Sigmoid colon (tissue), 7 donors: ENCODE data around the gene SPPL3. TPM values are rescaled to one million over a fixed set of nuclear protein-coding genes. Genes with fewer than 3 reads are reported as not detected.

Experiments used
- DNase-seq: peaks from one replicate; pipeline ENCODE4 v3.0.0-alpha.2; 2019
- H3K27ac ChIP-seq, 4 donors: fragments of 200-600 bp; sonication (generic); one replicate each; pipeline ENCODE4 v1.5.1; 2016 to 2019; ENCODE audit warnings: mild to moderate bottlenecking in 1 of 4
- H3K27me3 ChIP-seq, 3 donors: fragments of 200-600 bp; sonication (generic); one replicate each; pipeline ENCODE4 v1.5.1; 2019; ENCODE audit warnings: mild to moderate bottlenecking in 1 of 3
- H3K36me3 ChIP-seq, 4 donors: fragments of 200-600 bp; sonication (generic); one replicate each; pipeline ENCODE4 v1.5.1; 2016 to 2019
- H3K4me1 ChIP-seq, 4 donors: fragments of 200-600 bp; sonication (generic); one replicate each; pipeline ENCODE4 v1.5.1; 2017 to 2019
- H3K4me3 ChIP-seq, 4 donors: fragments of 200-600 bp; sonication (generic); one replicate each; pipeline ENCODE4 v1.5.1; 2017 to 2019; ENCODE audit warnings: mild to moderate bottlenecking in 2 of 4, moderate library complexity in 1 of 4
- H3K9me3 ChIP-seq, 4 donors: fragments of 200-600 bp in 3 of 4; sonication (generic) in 3 of 4; one replicate each; pipeline versions ENCODE4 v1.5.1 to v1.6.1; 2013 to 2019
- CTCF ChIP-seq, 4 experiments: fragments of 450-650 bp in 3 of 4; fragments of 200-600 bp in 1 of 4; IDR thresholded peaks; one replicate each; pipeline ENCODE4 v1.5.1; 2016 to 2019; ENCODE audit warnings: antibody characterized with exemption in 4 of 4, mild to moderate bottlenecking in 3 of 4, moderate library complexity in 2 of 4
- EP300 ChIP-seq, 4 donors: sonication (generic); formaldehyde crosslinking; IDR thresholded peaks; one replicate each; pipeline ENCODE4 v1.6.1; 2017; ENCODE audit warnings: antibody characterized with exemption in 4 of 4
- POLR2A ChIP-seq, 2 donors: fragments of 450-650 bp; IDR thresholded peaks; one replicate each; pipeline ENCODE4 v1.6.1; 2016; ENCODE audit warnings: antibody characterized with exemption in 2 of 2, mild to moderate bottlenecking in 2 of 2, moderate library complexity in 2 of 2
- POLR2AphosphoS5 ChIP-seq, 4 donors: sonication (generic); formaldehyde crosslinking; IDR thresholded peaks; one replicate each; pipeline ENCODE4 v1.6.1; 2017; ENCODE audit warnings: antibody characterized with exemption in 4 of 4
- WGBS, 2 donors: extraction: QIAGEN DNeasy Blood & Tissue Kit; methylation state at CpG; one replicate each; pipeline ENCODE4 v1.1.7; 2013; 5-methylcytosine and 5-hydroxymethylcytosine counted together
- intact Hi-C: fragments of 100-400 bp; cut with DNase I; formaldehyde crosslinking; loops from one replicate; pipeline ENCODE4 v1.15.1; 2023
- polyA plus RNA-seq, 3 donors: library from polyadenylated mRNA; stranded (reverse); fragments of 200-250 nt; gene quantifications; one replicate each; pipeline ENCODE4 v1.2.3, GENCODE V29; 2013
- total RNA-seq, 4 donors: library from RNA; depleted of rRNA; stranded (reverse); fragments of >200 nt; gene quantifications; one replicate each; pipeline ENCODE4 v1.1.0, GENCODE V29; 2016
- donor health status: healthy with polysubstance abuse.
- donor health status: Bipolar disorder and iron deficiency.
- donor health status: healthy.

SPPL3 gene
- total and polyA plus RNA-seq, 7 donors = 8.6 to 28.0 (median 19.3) TPM

DNA sequence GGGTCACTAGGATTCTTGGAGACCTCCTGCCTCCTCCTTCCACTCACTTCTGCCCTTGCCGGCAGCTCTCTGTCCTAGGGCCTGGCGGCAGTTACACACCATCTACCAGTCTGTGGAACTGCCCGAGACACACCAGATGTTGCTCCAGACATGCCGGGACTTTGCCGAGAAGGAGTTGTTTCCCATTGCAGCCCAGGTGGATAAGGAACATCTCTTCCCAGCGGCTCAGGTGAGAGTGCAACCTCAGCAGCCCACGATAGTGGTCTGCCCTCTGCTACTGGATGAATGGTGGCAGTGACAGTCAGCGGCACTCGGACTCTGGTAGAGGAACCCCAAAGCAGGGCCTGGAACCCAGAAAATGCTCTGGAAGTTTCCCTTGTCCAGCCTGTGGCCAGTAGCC lies 177.2 kb downstream of the SPPL3 start:
- no peaks in the 10 kb centered on the region for H3K27me3 ChIP-seq
- H3K36me3 ChIP-seq = peaks cover 0 to 59% (median 17%) of the 10 kb centered on the region in 4 donors
- H3K4me1 ChIP-seq = peaks cover 0 to 20% (median 16%) of the 10 kb centered on the region in 4 donors
- no peak overlapping the region for H3K4me3 ChIP-seq
- H3K27ac ChIP-seq = peak overlapping the region in 2 of 4 donors; percentile 81 to 84
- peak; percentile 52 for DNase-seq
- 20 to 95% methylated on average over 9 of the region's 9 CpGs for WGBS, 2 donors
- TF ChIP-seq POLR2AphosphoS5 (IDR thresholded peaks at IDR 0.05) (no peak), EP300 (IDR thresholded peaks at IDR 0.05) (no peak), POLR2A (IDR thresholded peaks at IDR 0.05) (no peak), CTCF (IDR thresholded peaks at IDR 0.05) (no peak)
- intact Hi-C loops = loop anchor here (2.0 to 10.0 kb wide), 3 partner anchors 40 to 408 kb away; partner anchors contain the start of genes MLEC and P2RX7
- H3K9me3 ChIP-seq = no peaks in the 10 kb centered on the region

GRCh38 chr12:120726510-120726793 lies 177.7 kb downstream of the SPPL3 start:
- peak overlapping the region; percentile 81 to 86 (median 85) for H3K27ac ChIP-seq
- peak; percentile 33 for DNase-seq
- H3K4me3 ChIP-seq = peak overlapping the region; percentile 53 to 82 (median 72)
- no peaks in the 10 kb centered on the region for H3K9me3 ChIP-seq
- H3K27me3 ChIP-seq = no peaks in the 10 kb centered on the region
- peaks cover 3 to 64% (median 21%) of the 10 kb centered on the region in 4 donors for H3K36me3 ChIP-seq
- TF ChIP-seq CTCF (IDR thresholded peaks at IDR 0.05) (no peak), POLR2A (IDR thresholded peaks at IDR 0.05) (no peak), EP300 (IDR thresholded peaks at IDR 0.05) (no peak), POLR2AphosphoS5 (IDR thresholded peaks at IDR 0.05) (no peak)
- H3K4me1 ChIP-seq = peaks cover 0 to 20% (median 16%) of the 10 kb centered on the region in 4 donors
- intact Hi-C loops = loop anchor here (2.0 to 10.0 kb wide), 3 partner anchors 39 to 408 kb away; partner anchors contain the start of genes MLEC and P2RX7
- 21 to 76% methylated on average over 9 of the region's 9 CpGs for WGBS, 2 donors

DNA sequence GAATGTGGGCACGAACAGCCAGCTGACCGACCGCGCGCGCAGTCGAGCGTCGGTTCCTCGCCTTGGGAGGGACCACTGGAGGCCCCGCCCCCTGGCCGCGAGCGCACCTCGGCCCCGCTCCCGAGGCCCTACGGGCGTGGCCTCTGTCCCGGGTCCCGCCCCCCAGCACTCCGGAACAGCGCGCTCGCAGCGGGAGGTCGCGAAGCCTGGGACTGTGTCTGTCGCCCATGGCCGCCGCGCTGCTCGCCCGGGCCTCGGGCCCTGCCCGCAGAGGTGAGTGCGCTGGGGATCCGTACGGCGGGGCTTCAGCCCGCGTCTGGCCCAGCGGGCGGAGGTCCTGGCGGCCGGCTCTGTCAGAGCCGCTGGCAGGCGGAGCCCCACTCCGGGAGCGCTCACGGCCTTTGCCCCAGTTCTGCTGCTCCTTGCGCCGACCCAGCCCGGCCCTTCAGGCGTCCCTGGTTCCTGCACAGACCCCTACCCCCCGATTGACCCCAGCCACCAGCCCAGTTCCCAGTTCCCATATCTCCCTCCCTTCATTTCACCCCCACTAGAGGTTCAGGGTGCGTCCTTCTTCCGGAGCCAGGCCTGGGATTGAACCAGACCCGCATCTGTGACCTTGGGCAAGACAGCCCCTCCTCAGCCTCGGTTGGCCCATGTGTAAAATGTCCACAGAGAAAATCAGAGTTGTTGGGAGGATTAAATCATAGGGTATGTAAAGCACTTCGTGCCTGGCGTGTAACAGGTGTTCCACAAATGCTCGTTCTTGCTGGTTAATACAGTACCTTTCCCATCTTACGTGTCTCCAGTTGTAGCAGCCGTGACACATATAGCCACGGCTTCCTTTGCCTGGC lies 178.3 kb downstream of the SPPL3 start, which contains the start of gene ACADS:
Gene ACADS, plus strand, starts transcription at position 168 of the 851 bp plus-strand sequence. Its CDS starts 60 bp downstream, at position 228.
- H3K4me1 ChIP-seq = peaks cover 0 to 21% (median 20%) of the 10 kb centered on the region in 4 donors
- no peaks in the 10 kb centered on the region for H3K9me3 ChIP-seq
- H3K36me3 ChIP-seq = peaks cover 8 to 66% (median 25%) of the 10 kb centered on the region in 4 donors
- DNase-seq = peak; percentile 95
- peak within 1 kb of the TSS; percentile 81 to 86 (median 85) for H3K27ac ChIP-seq
- TF ChIP-seq POLR2A (IDR thresholded peaks at IDR 0.05) = peak; percentile 26 to 28
- peak; percentile 62 to 78 (median 70) for TF ChIP-seq POLR2AphosphoS5 (IDR thresholded peaks at IDR 0.05)
- peak in 1 of 4 experiments; percentile 8 for TF ChIP-seq CTCF (IDR thresholded peaks at IDR 0.05)
- no peak for TF ChIP-seq EP300 (IDR thresholded peaks at IDR 0.05)
- no peaks in the 10 kb centered on the region for H3K27me3 ChIP-seq
- intact Hi-C loops = loop anchor here (2.0 to 10.0 kb wide), 3 partner anchors 39 to 409 kb away; partner anchors contain the start of genes MLEC and P2RX7
- 2 to 7% methylated on average over 66 of the region's 66 CpGs for WGBS, 2 donors
- H3K4me3 ChIP-seq = peak within 1 kb of the TSS; percentile 53 to 82 (median 72)

- Histone ChIP-seq H3K27ac (peak overlapping the region; percentile 81 to 86 (median 85)), H3K36me3 (peaks cover 12 to 66% (median 27%) of the 10 kb centered on the region in 4 donors), H3K4me1 (peaks cover 0 to 27% (median 24%) of the 10 kb centered on the region in 4 donors), H3K4me3 (peak overlapping the region; percentile 53 to 82 (median 72)), H3K9me3 (no peaks in the 10 kb centered on the region), H3K27me3 (no peaks in the 10 kb centered on the region)
- intact Hi-C loops = loop anchor here (5.0 to 10.0 kb wide), 2 partner anchors 38 to 410 kb away; partner anchors contain the start of genes MLEC and P2RX7
- WGBS, 2 donors = 18 to 34% methylated on average over 14 of the region's 14 CpGs
- TF ChIP-seq POLR2AphosphoS5 (IDR thresholded peaks at IDR 0.05) = no peak
- no peak for TF ChIP-seq EP300 (IDR thresholded peaks at IDR 0.05)
- no peak for TF ChIP-seq POLR2A (IDR thresholded peaks at IDR 0.05)
- no peak for TF ChIP-seq CTCF (IDR thresholded peaks at IDR 0.05)
- no peak for DNase-seq
These were observed 179.0 kb downstream of the SPPL3 start for GRCh38 chr12:120725151-120725658.
